ENCODE results near the gene NECTIN4. TPM values are rescaled to one million over a fixed set of nuclear protein-coding genes. Genes with fewer than 3 reads are reported as not detected.

Gene NECTIN4
- polyA plus RNA-seq (2011; rRNA removed) (0.02 and 0.16 TPM in 2 replicates), polyA minus RNA-seq (2011; rRNA and poly(A)+ RNA removed) (0.05 and 0.70 TPM in 2 replicates)

- H3K27me3 ChIP-seq (ENCODE audit: control insufficient read depth, insufficient read depth, low read length), result no peaks in the 10 kb centered on the region
- no peak within 1 kb of the TSS for H3K4me3 ChIP-seq (ENCODE audit: low read depth, low read length)
- no peaks in the 10 kb centered on the region for H3K9me3 ChIP-seq (ENCODE audit: control insufficient read depth, insufficient read depth, low read length)
- ChIA-PET POLR2A (interaction anchor here (0.6 to 1.9 kb wide), 3 partner anchors 8 to 44 kb away, joined by 3 to 7 read pairs (median 3); partner anchors contain the start of gene USF1), CTCF (interaction anchor here (1.2 to 1.8 kb wide), 2 partner anchors 7 to 99 kb away, joined by 4 to 5 read pairs; no protein-coding TSS in a partner anchor)
- no peak for DNase-seq (ENCODE audit: low read depth, low spot score)
- H3K27ac ChIP-seq (ENCODE audit: low read depth, low read length), result no peak within 1 kb of the TSS
- no peak for TF ChIP-seq CTCF (IDR thresholded peaks at IDR 0.05; ENCODE audit: low read depth, low read length)
Observed at GRCh38 chr1:161089251-161089924, at the start of gene NECTIN4. Gene NECTIN4, minus strand, starts transcription at chr1:161089558. Its CDS starts 262 bp downstream, at chr1:161089296.

GRCh38 chr1:161138431-161138830 is 49.1 kb upstream of the NECTIN4 start:
- ChIA-PET POLR2A (interaction anchor here (0.6 to 0.7 kb wide), 3 partner anchors 15 to 21 kb away, joined by 3 to 4 read pairs (median 3); partner anchors contain the start of genes NIT1, PFDN2 and UFC1), CTCF (interaction anchor here (0.8 to 5.7 kb wide), 8 partner anchors 14 to 303 kb away, joined by 3 to 87 read pairs (median 4); partner anchors contain the start of gene KLHDC9)
- Histone ChIP-seq H3K9me3 (ENCODE audit: control insufficient read depth, insufficient read depth, low read length) (no peaks in the 10 kb centered on the region), H3K27ac (ENCODE audit: low read depth, low read length) (no peak overlapping the region), H3K27me3 (ENCODE audit: control insufficient read depth, insufficient read depth, low read length) (no peaks in the 10 kb centered on the region), H3K4me3 (ENCODE audit: low read depth, low read length) (no peak overlapping the region)
- no peak for DNase-seq (ENCODE audit: low read depth, low spot score)
- no peak for TF ChIP-seq CTCF (IDR thresholded peaks at IDR 0.05; ENCODE audit: low read depth, low read length)

- H3K4me3 ChIP-seq (ENCODE audit: low read depth, low read length), result no peak overlapping the region
- ChIA-PET CTCF (interaction anchor here (0.7 to 5.7 kb wide), 9 partner anchors 15 to 302 kb away, joined by 3 to 87 read pairs (median 5); partner anchors contain the start of gene KLHDC9), POLR2A (interaction anchor here (0.7 kb wide), 2 partner anchors 16 to 20 kb away, joined by 3 to 4 read pairs; partner anchors contain the start of genes NIT1, PFDN2 and UFC1)
- no peak overlapping the region for H3K27ac ChIP-seq (ENCODE audit: low read depth, low read length)
- H3K27me3 ChIP-seq (ENCODE audit: control insufficient read depth, insufficient read depth, low read length), result no peaks in the 10 kb centered on the region
- no peak for TF ChIP-seq CTCF (IDR thresholded peaks at IDR 0.05; ENCODE audit: low read depth, low read length)
- no peak for DNase-seq (ENCODE audit: low read depth, low spot score)
- H3K9me3 ChIP-seq (ENCODE audit: control insufficient read depth, insufficient read depth, low read length), result no peaks in the 10 kb centered on the region
Observed at GRCh38 chr1:161137881-161138280, 48.5 kb upstream of the NECTIN4 start.

DNA sequence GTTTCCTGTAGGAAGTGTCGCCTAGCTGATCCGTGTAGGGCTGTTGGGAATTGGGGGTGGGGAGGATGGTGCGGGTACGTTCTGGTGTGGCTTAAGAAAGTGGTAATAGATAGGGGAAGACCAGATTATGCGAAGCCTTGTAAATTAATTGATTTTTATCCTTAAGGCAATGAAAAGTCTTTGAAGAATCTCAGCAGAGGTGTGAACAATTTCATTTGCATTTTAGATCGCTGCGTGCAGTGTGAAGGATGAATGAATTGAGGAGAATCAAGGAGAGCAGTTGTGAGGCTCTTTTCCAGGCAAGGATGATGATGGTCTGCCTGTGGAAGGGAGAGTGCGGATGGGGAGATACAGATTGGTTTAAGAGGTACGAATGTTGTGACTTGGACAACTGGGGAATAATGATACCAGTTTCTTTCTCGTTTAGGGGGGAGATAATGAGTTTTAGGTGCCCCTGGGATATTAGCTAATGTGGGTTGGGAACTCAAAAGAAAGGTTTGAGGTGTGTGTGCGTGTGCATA is 43.9 kb upstream of the NECTIN4 start:
- POLR2A ChIA-PET, result interaction anchor here (1.0 to 2.1 kb wide), 6 partner anchors 16 to 87 kb away, joined by 4 to 20 read pairs (median 5); partner anchors contain the start of genes KLHDC9, NIT1, PFDN2 and PPOX
- Histone ChIP-seq H3K27me3 (ENCODE audit: control insufficient read depth, insufficient read depth, low read length) (no peaks in the 10 kb centered on the region), H3K27ac (ENCODE audit: low read depth, low read length) (peak overlapping the region; percentile 93), H3K4me3 (ENCODE audit: low read depth, low read length) (peak overlapping the region; percentile 97), H3K9me3 (ENCODE audit: control insufficient read depth, insufficient read depth, low read length) (no peaks in the 10 kb centered on the region)
- no peak for DNase-seq (ENCODE audit: low read depth, low spot score)
- CTCF ChIA-PET, result interaction anchor here (1.0 to 1.7 kb wide), 2 partner anchors 33 to 136 kb away, joined by 3 to 7 read pairs; partner anchors contain the start of gene PPOX
- no peak for TF ChIP-seq CTCF (IDR thresholded peaks at IDR 0.05; ENCODE audit: low read depth, low read length)
